Stomach smooth muscle (tissue), 2 donors: ENCODE data around the gene SPC24.
A peak's percentile ranks its signal among the peaks of the same experiment; 100 is the strongest.

Experiments
- H3K27ac ChIP-seq: one replicate; pipeline ENCODE4 v1.7.0; 2013; ENCODE audit warnings: mild to moderate bottlenecking, low read length, inconsistent platforms
- H3K27me3 ChIP-seq, 2 donors: one replicate each; pipeline ENCODE4 v1.7.0; 2013; ENCODE audit warnings: low read length in 2 of 2; ENCODE audit not compliant: insufficient read depth in 2 of 2, control insufficient read depth in 1 of 2
- H3K36me3 ChIP-seq, 2 donors: one replicate each; pipeline ENCODE4 v1.7.0; 2013; ENCODE audit warnings: low read length in 2 of 2; ENCODE audit not compliant: control insufficient read depth in 2 of 2, insufficient read depth in 2 of 2
- H3K4me1 ChIP-seq: one replicate; pipeline ENCODE4 v1.7.0; 2013; ENCODE audit warnings: low read length; ENCODE audit not compliant: control insufficient read depth, insufficient read depth
- H3K4me3 ChIP-seq, 2 donors: one replicate each; pipeline ENCODE4 v1.7.0; 2013; ENCODE audit warnings: low read length in 2 of 2
- H3K9ac ChIP-seq, 2 donors: one replicate each; pipeline ENCODE4 v1.7.0; 2013; ENCODE audit warnings: low read length in 2 of 2, mild to moderate bottlenecking in 1 of 2
- H3K9me3 ChIP-seq, 2 donors: one replicate each; pipeline ENCODE4 v1.7.0; 2013; ENCODE audit warnings: low read length in 2 of 2; ENCODE audit not compliant: control insufficient read depth in 2 of 2
- donor health status: healthy.
- donor health status: Pancreatic carcinoma.

Gene SPC24, protein sequence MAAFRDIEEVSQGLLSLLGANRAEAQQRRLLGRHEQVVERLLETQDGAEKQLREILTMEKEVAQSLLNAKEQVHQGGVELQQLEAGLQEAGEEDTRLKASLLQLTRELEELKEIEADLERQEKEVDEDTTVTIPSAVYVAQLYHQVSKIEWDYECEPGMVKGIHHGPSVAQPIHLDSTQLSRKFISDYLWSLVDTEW

DNA sequence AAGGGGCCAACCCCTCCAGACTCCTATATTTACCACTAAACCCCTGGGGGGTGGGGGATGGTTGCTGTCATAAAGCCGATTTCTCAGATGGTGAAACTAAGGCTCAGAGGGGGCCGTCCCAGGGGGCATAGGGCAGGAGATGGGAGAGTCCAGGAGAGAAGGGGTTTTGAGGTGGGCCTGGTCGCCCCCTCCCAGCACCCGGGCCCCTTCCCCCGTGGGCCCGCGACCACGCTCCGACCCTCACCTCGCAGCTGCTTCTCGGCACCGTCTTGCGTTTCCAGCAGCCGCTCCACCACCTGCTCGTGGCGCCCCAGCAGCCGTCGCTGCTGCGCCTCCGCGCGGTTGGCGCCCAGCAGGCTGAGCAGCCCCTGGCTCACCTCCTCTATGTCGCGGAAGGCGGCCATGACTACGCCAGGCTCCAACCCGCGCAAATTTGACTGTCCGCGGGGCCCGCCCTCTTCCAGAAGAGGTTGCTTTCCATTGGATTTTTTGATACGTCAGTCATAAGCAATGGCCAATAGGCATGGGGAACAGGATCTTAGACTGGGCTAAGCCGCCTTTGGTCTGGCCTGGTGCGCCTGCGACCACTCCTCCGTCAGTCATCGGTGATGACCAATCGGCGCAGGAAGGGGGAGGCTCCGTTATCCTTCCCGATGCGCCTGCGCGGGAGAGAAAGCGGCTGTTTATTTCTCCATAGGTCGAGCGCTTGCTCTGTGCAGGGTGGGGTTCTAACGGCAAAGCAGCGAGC is at the start of gene SPC24:
Gene SPC24, minus strand, starts transcription at position 410 of the 748 bp plus-strand sequence. Its CDS starts 6 bp downstream, at position 404.
- no peaks in the 10 kb centered on the region for H3K9me3 ChIP-seq
- peak within 1 kb of the TSS in 1 of 2 donors; percentile 51 for H3K9ac ChIP-seq
- H3K27ac ChIP-seq, result peak within 1 kb of the TSS; percentile 67
- peak within 1 kb of the TSS; percentile 67 to 77 for H3K4me3 ChIP-seq
- no peaks in the 10 kb centered on the region for H3K27me3 ChIP-seq
- H3K4me1 ChIP-seq, result peaks cover 53% of the 10 kb centered on the region
- H3K36me3 ChIP-seq, result no peaks in the 10 kb centered on the region

DNA sequence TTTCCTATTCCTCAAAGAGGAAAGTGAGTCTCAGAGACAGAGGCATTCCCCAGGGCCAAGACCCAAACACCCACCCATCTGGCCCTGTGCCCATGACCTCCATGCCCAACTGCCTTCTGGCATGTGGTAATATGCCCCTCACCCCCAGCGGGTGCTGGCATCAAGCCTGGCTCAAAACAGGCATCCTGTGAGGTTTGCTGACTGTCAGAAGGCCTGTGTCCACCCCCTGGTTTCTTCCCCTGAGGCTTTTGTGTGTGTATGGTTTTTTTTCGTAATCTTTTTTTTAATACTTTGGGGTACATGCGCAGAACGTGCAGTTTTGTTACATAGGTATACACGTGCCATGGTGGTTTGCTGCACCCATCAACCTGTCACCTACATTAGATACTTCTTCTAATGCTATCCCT is 49.4 kb upstream of the SPC24 start:
- Histone ChIP-seq H3K9me3 (no peaks in the 10 kb centered on the region), H3K27me3 (no peaks in the 10 kb centered on the region), H3K9ac (peak overlapping the region; percentile 56 to 71), H3K4me1 (peaks cover 35% of the 10 kb centered on the region), H3K27ac (peak overlapping the region; percentile 98), H3K4me3 (peak overlapping the region in 1 of 2 donors; percentile 68), H3K36me3 (peaks cover 4 to 5% of the 10 kb centered on the region in 2 donors)

DNA sequence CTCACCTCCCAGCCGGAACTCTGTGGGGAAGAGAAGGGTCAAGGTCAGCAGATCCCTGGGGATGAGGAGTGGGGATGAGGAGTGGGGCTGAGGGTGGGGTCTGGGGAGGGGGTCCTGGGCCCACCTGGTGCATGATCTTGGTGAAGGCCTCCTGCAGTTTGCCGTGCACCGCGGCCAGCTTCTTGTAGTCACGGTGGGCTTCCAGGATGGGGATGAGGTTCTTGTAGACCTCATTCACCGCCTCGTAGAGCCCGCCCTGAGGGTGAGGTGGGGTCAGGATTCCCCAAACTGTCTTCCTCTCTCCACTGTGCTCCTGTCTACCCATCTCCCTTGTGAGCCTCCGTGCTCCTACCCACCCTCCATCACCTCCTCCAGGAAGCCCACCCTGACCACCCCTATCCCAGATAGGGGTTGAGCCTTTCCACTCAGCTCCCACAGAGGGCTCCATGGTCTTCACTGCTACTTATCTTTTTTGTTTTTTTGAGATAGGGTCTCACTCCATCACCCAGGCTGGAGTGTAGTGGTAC is 48.6 kb upstream of the SPC24 start:
- Histone ChIP-seq H3K9ac (peak overlapping the region; percentile 56 to 71), H3K27me3 (no peaks in the 10 kb centered on the region), H3K4me3 (peak overlapping the region; percentile 66 to 68), H3K27ac (peak overlapping the region; percentile 98), H3K4me1 (peaks cover 35% of the 10 kb centered on the region), H3K9me3 (no peaks in the 10 kb centered on the region), H3K36me3 (peaks cover 2 to 3% of the 10 kb centered on the region in 2 donors)

DNA sequence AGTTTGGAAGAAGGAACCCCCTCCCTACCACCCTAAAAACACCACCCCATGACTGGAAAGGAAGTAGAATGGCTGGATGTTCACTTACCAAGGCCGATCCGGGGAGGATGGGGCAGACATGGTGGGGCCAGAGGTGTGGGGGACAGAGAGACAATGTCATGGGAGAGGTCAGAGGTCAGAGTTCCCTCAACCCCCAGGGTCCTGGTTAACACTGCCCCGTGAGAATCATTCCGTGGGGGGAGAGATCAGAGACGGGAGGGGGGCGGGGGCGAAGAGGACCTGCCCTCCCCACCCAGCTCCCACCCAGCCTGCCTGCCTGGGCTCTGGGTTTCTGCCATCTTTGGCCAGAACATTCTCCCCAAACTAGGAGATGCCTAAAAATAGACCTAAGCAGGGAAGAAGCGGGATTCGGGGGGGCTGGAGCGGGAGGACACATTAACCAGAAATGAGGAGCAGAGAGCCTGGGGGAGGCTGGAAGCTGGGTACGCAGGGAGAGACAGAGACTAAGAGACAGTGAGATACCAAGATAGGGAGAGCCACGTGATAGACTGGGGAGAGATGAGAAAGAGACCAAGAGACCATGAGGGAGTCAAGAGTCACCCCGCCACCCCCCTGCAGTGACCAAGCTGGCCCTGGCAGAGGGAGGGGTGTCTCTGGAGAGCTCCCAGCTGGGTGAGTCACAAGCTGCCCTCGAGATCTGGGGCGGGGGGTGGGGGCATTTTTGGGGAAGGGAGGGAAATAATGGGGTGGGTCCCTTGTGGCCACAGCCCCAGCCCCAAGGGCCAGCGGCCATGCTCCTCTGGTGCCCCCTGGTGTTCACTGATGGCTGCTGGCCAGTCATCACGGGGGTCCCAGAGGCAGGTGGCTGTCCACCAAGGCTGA is 47.9 kb upstream of the SPC24 start:
- peak overlapping the region; percentile 56 to 73 for H3K9ac ChIP-seq

DNA sequence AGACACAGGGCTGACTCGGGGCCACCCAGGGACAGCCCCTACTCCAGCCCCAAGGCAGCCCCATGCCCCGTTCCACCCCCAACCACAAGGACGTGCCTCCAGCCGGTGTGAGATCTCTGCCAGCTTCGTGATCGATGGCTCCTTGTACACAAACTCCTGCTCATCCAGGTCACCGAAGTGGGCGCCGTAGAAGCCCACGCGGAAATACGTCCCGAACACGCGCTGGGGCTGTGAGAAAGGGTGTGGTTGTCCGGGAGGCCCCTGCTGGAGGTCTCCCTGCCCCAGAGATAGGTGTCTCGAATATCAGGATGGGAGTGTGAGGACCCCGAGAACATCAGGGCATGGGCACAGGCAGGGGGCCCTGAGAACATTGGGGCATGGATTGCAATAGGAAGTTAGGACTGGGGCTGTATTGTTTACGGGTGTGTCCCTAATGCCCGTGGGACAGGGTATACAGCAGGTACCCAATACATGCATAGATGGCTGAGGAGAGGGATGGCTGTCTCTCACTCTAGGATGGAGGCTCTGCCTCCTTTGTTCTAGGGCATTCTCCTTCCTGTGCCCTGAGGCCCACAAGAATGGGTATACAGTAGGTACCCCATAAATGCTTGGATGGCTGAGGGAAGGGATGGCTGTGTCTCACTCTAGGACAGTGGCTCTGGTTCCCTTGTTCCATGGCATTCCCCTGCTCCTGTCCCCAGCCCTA is 47.1 kb upstream of the SPC24 start:
- H3K27me3 ChIP-seq, result no peaks in the 10 kb centered on the region
- peak overlapping the region; percentile 56 to 73 for H3K9ac ChIP-seq
- peak overlapping the region; percentile 98 for H3K27ac ChIP-seq
- H3K9me3 ChIP-seq, result no peaks in the 10 kb centered on the region
- H3K4me1 ChIP-seq, result peaks cover 48% of the 10 kb centered on the region
- H3K36me3 ChIP-seq, result peaks cover 0 to 3% of the 10 kb centered on the region in 2 donors
- H3K4me3 ChIP-seq, result peak overlapping the region in 1 of 2 donors; percentile 63

More for the DNA sequence above, 47.9 kb upstream of the SPC24 start:
- Histone ChIP-seq H3K4me1 (peaks cover 41% of the 10 kb centered on the region), H3K27ac (peak overlapping the region; percentile 98), H3K4me3 (peak overlapping the region; percentile 66 to 68), H3K36me3 (peaks cover 0 to 3% of the 10 kb centered on the region in 2 donors), H3K27me3 (no peaks in the 10 kb centered on the region), H3K9me3 (no peaks in the 10 kb centered on the region)

DNA sequence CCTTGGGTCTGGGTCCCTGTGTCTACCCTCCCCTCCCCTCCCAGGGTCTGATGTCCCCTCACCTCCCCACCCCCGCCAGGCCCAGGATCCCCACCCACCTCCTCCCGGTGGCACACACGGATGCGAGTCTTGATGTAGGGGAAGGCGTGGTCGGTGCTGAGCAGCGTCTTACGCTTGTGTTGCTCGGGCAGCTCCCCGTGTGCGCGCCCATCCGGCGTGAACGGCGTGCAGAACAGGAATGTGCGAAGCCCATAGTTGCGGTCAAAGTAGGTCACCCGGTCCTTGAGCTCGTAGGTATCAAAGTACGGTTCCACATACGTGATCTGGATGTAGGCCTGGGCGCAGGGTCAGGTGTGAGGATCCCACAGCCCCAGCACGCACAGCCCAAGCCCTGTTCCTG is 46.2 kb upstream of the SPC24 start:
- peaks cover 48% of the 10 kb centered on the region for H3K4me1 ChIP-seq
- no peak overlapping the region for H3K9ac ChIP-seq
- no peaks in the 10 kb centered on the region for H3K27me3 ChIP-seq
- no peaks in the 10 kb centered on the region for H3K9me3 ChIP-seq
- H3K36me3 ChIP-seq, result no peaks in the 10 kb centered on the region
- peak overlapping the region; percentile 98 for H3K27ac ChIP-seq
- no peak overlapping the region for H3K4me3 ChIP-seq

DNA sequence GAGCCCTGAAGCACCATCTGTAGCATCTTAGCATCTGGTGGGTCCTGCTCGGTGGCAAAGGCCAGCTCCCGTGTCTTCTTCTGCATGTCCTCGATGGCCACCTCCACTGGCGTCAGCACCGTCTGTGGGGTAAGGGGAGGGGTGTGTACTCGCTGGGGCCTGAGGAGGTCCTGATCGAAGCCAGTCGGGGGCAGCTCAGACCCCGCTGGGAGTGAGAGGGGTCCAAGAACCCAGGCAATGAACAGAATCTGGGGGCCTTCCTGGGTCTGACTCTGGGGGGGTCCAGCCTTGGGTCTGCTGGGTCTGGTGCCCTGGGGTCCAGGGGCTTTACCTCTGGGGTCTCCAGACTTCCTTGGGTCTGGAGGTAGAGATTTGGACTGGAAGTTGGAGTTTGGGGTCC is 45.3 kb upstream of the SPC24 start:
- no peak overlapping the region for H3K4me3 ChIP-seq
- H3K27ac ChIP-seq, result peak overlapping the region; percentile 98
- no peaks in the 10 kb centered on the region for H3K27me3 ChIP-seq
- H3K9me3 ChIP-seq, result no peaks in the 10 kb centered on the region
- no peak overlapping the region for H3K9ac ChIP-seq
- peaks cover 51% of the 10 kb centered on the region for H3K4me1 ChIP-seq
- no peaks in the 10 kb centered on the region for H3K36me3 ChIP-seq

DNA sequence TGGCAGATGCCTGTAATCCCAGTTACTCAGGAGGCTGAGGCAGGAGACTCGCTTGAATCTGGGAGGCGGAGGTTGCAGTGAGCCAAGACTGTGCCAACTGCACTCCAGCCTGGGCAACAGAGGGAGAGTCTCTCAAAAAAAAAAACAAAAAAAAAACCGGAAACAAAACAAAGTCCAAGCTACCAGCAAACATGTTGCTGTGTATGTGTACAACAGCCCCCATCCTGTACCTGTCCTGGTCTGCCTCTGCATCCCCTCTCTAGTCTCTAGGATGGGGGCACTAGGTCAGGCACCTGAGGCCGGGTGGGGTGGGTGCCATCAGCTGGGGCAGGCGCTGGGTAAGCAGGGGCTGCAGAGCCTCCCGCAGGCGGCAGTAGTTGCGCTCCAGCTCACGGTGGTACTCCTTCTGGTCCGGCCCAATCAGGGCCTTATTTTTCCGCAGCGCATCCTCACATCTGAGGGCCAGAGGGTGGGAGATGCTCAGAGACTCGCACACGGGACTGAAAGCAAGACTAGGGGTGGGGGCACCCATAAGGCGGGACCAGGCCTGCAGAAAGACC is 44.5 kb upstream of the SPC24 start:
- Histone ChIP-seq H3K4me3 (no peak overlapping the region), H3K36me3 (peaks cover 0 to 2% of the 10 kb centered on the region in 2 donors), H3K9me3 (no peaks in the 10 kb centered on the region), H3K9ac (no peak overlapping the region), H3K27me3 (no peaks in the 10 kb centered on the region), H3K4me1 (peaks cover 56% of the 10 kb centered on the region), H3K27ac (no peak overlapping the region)

DNA sequence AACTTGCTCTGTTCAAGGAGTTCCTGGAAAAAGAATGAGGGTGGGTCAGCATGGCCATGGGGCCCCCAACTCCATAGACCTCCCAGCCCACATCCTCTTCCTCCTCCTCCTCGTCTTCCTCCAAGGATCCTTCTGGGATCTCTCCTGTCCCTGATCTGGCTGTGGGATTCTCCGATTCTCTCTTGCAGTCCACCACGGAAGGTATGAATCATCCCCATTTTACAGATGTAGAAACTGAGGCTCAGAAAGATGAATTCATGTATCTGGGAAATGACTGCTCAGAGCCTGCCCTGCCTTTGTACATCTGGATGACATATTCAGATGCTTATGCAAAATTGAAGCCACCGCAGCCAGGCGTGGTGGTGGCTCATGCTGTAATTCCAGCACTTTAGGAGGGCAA is 43.9 kb upstream of the SPC24 start:
- Histone ChIP-seq H3K9me3 (no peaks in the 10 kb centered on the region), H3K36me3 (peaks cover 0 to 2% of the 10 kb centered on the region in 2 donors), H3K27me3 (no peaks in the 10 kb centered on the region), H3K9ac (no peak overlapping the region), H3K4me3 (no peak overlapping the region), H3K27ac (peak overlapping the region; percentile 67), H3K4me1 (peaks cover 56% of the 10 kb centered on the region)
